C1 segment of cervical spinal cord (tissue), 14 donors: Measurements from ENCODE around the gene MYH13.
"Not testable (repeated sequence)": the region's sequence is repeated elsewhere in the genome, so short reads cannot be mapped to it uniquely, and the experiment has no call there.

Experiments used
- DNase-seq, 14 donors: peaks; one replicate each; lab custom pipeline; 2025; lab: John Stamatoyannopoulos, UW

MYH13 gene

GRCh38 chr17:10304758-10305300 is 68.0 kb downstream of the MYH13 start:
- DNase-seq, result no peak

- no peak for DNase-seq
These were observed 75.1 kb downstream of the MYH13 start for GRCh38 chr17:10297691-10298090.

- DNase-seq, result peak in 5 of 14 donors; percentile 8 to 26 (median 12)
These were observed 77.0 kb downstream of the MYH13 start for GRCh38 chr17:10295728-10296343.

GRCh38 chr17:10294180-10294579 is 78.6 kb downstream of the MYH13 start:
- no peak for DNase-seq

GRCh38 chr17:10292057-10292937 is 80.5 kb downstream of the MYH13 start:
- DNase-seq, result no peak

GRCh38 chr17:10291576-10291975 is 81.2 kb downstream of the MYH13 start:
- DNase-seq, result not testable (repeated sequence)

- no peak for DNase-seq
These were observed 82.8 kb downstream of the MYH13 start for GRCh38 chr17:10290041-10290440.

- no peak for DNase-seq
These were observed 86.5 kb downstream of the MYH13 start for GRCh38 chr17:10286324-10286723.

- DNase-seq, result no peak
These were observed 86.9 kb downstream of the MYH13 start for GRCh38 chr17:10285896-10286295.

GRCh38 chr17:10280068-10280467 is 92.7 kb downstream of the MYH13 start:
- DNase-seq, result no peak

GRCh38 chr17:10278218-10278617 is 94.6 kb downstream of the MYH13 start:
- DNase-seq, result no peak

- no peak for DNase-seq
These were observed 96.4 kb downstream of the MYH13 start for GRCh38 chr17:10276436-10276835.

- no peak for DNase-seq
These were observed 97.4 kb downstream of the MYH13 start for GRCh38 chr17:10275418-10275817.

- no peak for DNase-seq
These were observed 101.7 kb downstream of the MYH13 start for GRCh38 chr17:10271106-10271562.

- DNase-seq, result no peak
These were observed 102.5 kb downstream of the MYH13 start for GRCh38 chr17:10270258-10270657.

- no peak for DNase-seq
These were observed 104.8 kb downstream of the MYH13 start for GRCh38 chr17:10268005-10268404.

- no peak for DNase-seq
These were observed 106.4 kb downstream of the MYH13 start for GRCh38 chr17:10266296-10266876.

- no peak for DNase-seq
These were observed 107.6 kb downstream of the MYH13 start for GRCh38 chr17:10265100-10265810.

- no peak for DNase-seq
These were observed 108.8 kb downstream of the MYH13 start for GRCh38 chr17:10264051-10264450.

GRCh38 chr17:10262451-10262850 is 110.4 kb downstream of the MYH13 start:
- DNase-seq, result no peak

- no peak for DNase-seq
These were observed 111.7 kb downstream of the MYH13 start for GRCh38 chr17:10261098-10261497.
